HCT116 (cell line): ENCODE data around the gene ZNF554. TPM values are rescaled to one million over a fixed set of nuclear protein-coding genes. Genes with fewer than 3 reads are reported as not detected.

Experiments used
- ATAC-seq: fragments of 200-7000 bp; cut with Tn5 transposase; 2 replicates; pipeline ENCODE4 v1.9.1; 2020; ENCODE audit warnings: mild to moderate bottlenecking, moderate library complexity
- BruUV-seq: library from RNA; stranded (reverse); fragments of 400-500 nt; replicated peaks from 2 replicates; lab custom pipeline; 2021; lab: Mats Ljungman, UMichigan
- CTCF ChIA-PET: fragments of 300-600 bp; sonication (Branson Sonifier 250); formaldehyde crosslinking; loops from one replicate; lab custom pipeline; 2021; ENCODE audit warnings: antibody characterized with exemption; lab: Charles Lee
- POLR2A ChIA-PET: fragments of 300-600, 350-600 bp; sonication (Branson Sonifier 250); formaldehyde crosslinking; loops from one replicate; lab custom pipeline; 2021; ENCODE audit warnings: antibody characterized with exemption; lab: Charles Lee
- RAD21 ChIA-PET, 2 experiments: fragments of 300-600 bp; sonication (Branson Sonifier 250); formaldehyde crosslinking; loops; one replicate each; lab custom pipeline; 2023; ENCODE audit warnings: low total read pairs in 2 of 2; ENCODE audit not compliant: uncharacterized antibody in 2 of 2, unreplicated experiment in 2 of 2, low non-redundant PET in 1 of 2; lab: Charles Lee
- DNase-seq: peaks from one replicate; pipeline ENCODE4 v3.0.0-alpha.2; 2010; ENCODE audit warnings: low read depth, low spot score
- H2AFZ ChIP-seq: fragments of 200-600 bp; shearing (Covaris generic), sonication (generic); 2 replicates; pipeline ENCODE4 v1.6.1; 2017; ENCODE audit warnings: low read depth, mixed run types, mixed read lengths, antibody characterized with exemption, low read length; ENCODE audit not compliant: poor library complexity, severe bottlenecking
- H3K27ac ChIP-seq: 2 replicates; pipeline ENCODE4 v1.5.1; 2012; ENCODE audit warnings: low read depth, low read length
- H3K27me3 ChIP-seq: fragments of 200-600 bp; sonication (generic); 2 replicates; pipeline ENCODE4 v1.6.1; 2016; ENCODE audit warnings: mixed run types, low read length, mixed read lengths; ENCODE audit not compliant: insufficient read depth
- H3K36me3 ChIP-seq, 2 experiments: fragments of 200-500 bp in 1 of 2; fragments of 200-600 bp in 1 of 2; sonication (Bioruptor generic) in 1 of 2; sonication (generic) in 1 of 2; 2 replicates each; pipeline versions ENCODE4 v1.5.1 to v1.6.1; 2014 to 2016; ENCODE audit warnings: low read length in 2 of 2, inconsistent platforms in 1 of 2, mixed read lengths in 1 of 2, mixed run types in 1 of 2; ENCODE audit not compliant: insufficient read depth in 2 of 2, control insufficient read depth in 1 of 2
- H3K4me1 ChIP-seq, 2 experiments: fragments of 200-600 bp in 1 of 2; sonication (generic) in 1 of 2; 2 replicates each; pipeline versions ENCODE4 v1.5.1 to v1.6.1; 2012 to 2017; ENCODE audit warnings: low read length in 2 of 2, inconsistent platforms in 1 of 2, mild to moderate bottlenecking in 1 of 2, mixed read lengths in 1 of 2, mixed run types in 1 of 2, moderate library complexity in 1 of 2; ENCODE audit not compliant: insufficient read depth in 2 of 2, control insufficient read depth in 1 of 2
- H3K4me2 ChIP-seq: fragments of 200-600 bp; sonication (generic); 2 replicates; pipeline ENCODE4 v1.6.1; 2017; ENCODE audit warnings: mixed run types, low read length, mixed read lengths
- H3K4me3 ChIP-seq, 2 experiments: fragments of 200-600 bp in 1 of 2; sonication (generic) in 1 of 2; replicated peaks in 1 of 2; 2 replicates each; pipeline ENCODE4 v1.5.1; 2011 to 2016; ENCODE audit warnings: low read length in 2 of 2, control low read depth in 1 of 2, low read depth in 1 of 2, mild to moderate bottlenecking in 1 of 2, mixed read lengths in 1 of 2, mixed run types in 1 of 2
- H3K79me2 ChIP-seq: fragments of 200-600 bp; sonication (generic); 2 replicates; pipeline ENCODE4 v1.6.1; 2017; ENCODE audit warnings: mild to moderate bottlenecking, mixed run types, low read length, moderate library complexity, mixed read lengths; ENCODE audit not compliant: insufficient read depth
- H3K9ac ChIP-seq: fragments of 200-600 bp; sonication (generic); 2 replicates; pipeline ENCODE4 v1.6.1; 2016; ENCODE audit warnings: low read length, mixed read lengths
- H3K9me2 ChIP-seq: fragments of 200-600 bp; sonication (generic), shearing (Covaris generic); 2 replicates; pipeline ENCODE4 v1.6.1; 2017; ENCODE audit warnings: mixed run types, mild to moderate bottlenecking, moderate library complexity; ENCODE audit not compliant: insufficient read depth
- H3K9me3 ChIP-seq, 2 experiments: fragments of 200-500 bp in 1 of 2; fragments of 200-600 bp in 1 of 2; sonication (Bioruptor generic) in 1 of 2; sonication (generic) in 1 of 2; 2 replicates each; pipeline ENCODE4 v1.6.1; 2014 to 2017; ENCODE audit warnings: low read length in 2 of 2, mixed read lengths in 2 of 2, inconsistent platforms in 1 of 2, low read depth in 1 of 2, mild to moderate bottlenecking in 1 of 2, mixed run types in 1 of 2, moderate library complexity in 1 of 2; ENCODE audit not compliant: control insufficient read depth in 1 of 2, insufficient read depth in 1 of 2
- H4K20me1 ChIP-seq: fragments of 200-600 bp; sonication (generic), shearing (Covaris generic); 2 replicates; pipeline ENCODE4 v1.6.1; 2017; ENCODE audit warnings: mixed run types, mild to moderate bottlenecking, moderate library complexity; ENCODE audit not compliant: insufficient read depth
- ATF3 ChIP-seq: IDR thresholded peaks from 2 replicates; pipeline ENCODE4 v1.6.1; 2012
- CBX3 ChIP-seq: IDR thresholded peaks from 2 replicates; pipeline ENCODE4 v1.6.1; 2012; ENCODE audit warnings: low read depth
- EGR1 ChIP-seq: IDR thresholded peaks from 2 replicates; pipeline ENCODE4 v1.6.1; 2012; ENCODE audit warnings: low read depth
- ELF1 ChIP-seq: IDR thresholded peaks from 2 replicates; pipeline ENCODE4 v1.6.1; 2012; ENCODE audit warnings: low read depth, borderline replicate concordance
- EZH2 ChIP-seq: fragments of 200-600 bp; sonication (generic); IDR thresholded peaks from 2 replicates; pipeline ENCODE4 v1.6.1; 2017; ENCODE audit warnings: antibody characterized with exemption, mixed run types
- EZH2phosphoT487 ChIP-seq: fragments of 200-600 bp; IDR thresholded peaks from 2 replicates; pipeline ENCODE4 v1.6.1; 2018; ENCODE audit warnings: antibody characterized with exemption, borderline replicate concordance
- JUND ChIP-seq: IDR thresholded peaks from 2 replicates; pipeline ENCODE4 v1.6.1; 2012
- POLR2AphosphoS5 ChIP-seq: IDR thresholded peaks from 2 replicates; pipeline ENCODE4 v1.6.1; 2011; ENCODE audit warnings: mild to moderate bottlenecking, low read depth, low read length, moderate library complexity
- RAD21 ChIP-seq: IDR thresholded peaks from 2 replicates; pipeline ENCODE4 v1.6.1; 2012; ENCODE audit warnings: low read depth, mild to moderate bottlenecking
- SIN3A ChIP-seq: IDR thresholded peaks from 2 replicates; pipeline ENCODE4 v1.6.1; 2012; ENCODE audit warnings: low read depth
- SP1 ChIP-seq: IDR thresholded peaks from 2 replicates; pipeline ENCODE4 v1.6.1; 2012; ENCODE audit warnings: low read depth
- SRF ChIP-seq: IDR thresholded peaks from 2 replicates; pipeline ENCODE4 v1.6.1; 2012; ENCODE audit warnings: low read depth
- TCF7L2 ChIP-seq: IDR thresholded peaks from 2 replicates; pipeline ENCODE4 v1.7.0; 2011; ENCODE audit warnings: borderline replicate concordance, inconsistent platforms; ENCODE audit not compliant: insufficient read depth, insufficient read length; ENCODE audit errors: extremely low read depth
- YY1 ChIP-seq: IDR thresholded peaks from 2 replicates; pipeline ENCODE4 v1.6.1; 2011; ENCODE audit warnings: low read length, low read depth, moderate library complexity, mild to moderate bottlenecking; ENCODE audit not compliant: insufficient replicate concordance; ENCODE audit errors: extremely low read depth
- ZFX ChIP-seq: fragments of 450-650 bp; IDR thresholded peaks from 2 replicates; pipeline ENCODE4 v1.6.1; 2017
- ZNF274 ChIP-seq: fragments of 200-500 bp; sonication (Bioruptor generic); IDR thresholded peaks from 2 replicates; pipeline ENCODE4 v1.6.1; 2014; ENCODE audit warnings: mild to moderate bottlenecking, low read depth, low read length, inconsistent platforms
- intact Hi-C: fragments of 100-400 bp; cut with micrococcal nuclease; formaldehyde crosslinking; loops from 2 replicates; pipeline ENCODE4 v1.10.0; 2022
- total RNA-seq: library from RNA; stranded (reverse); gene quantifications from one replicate; pipeline ENCODE4 v1.2.1, GENCODE V29; 2021; ENCODE audit not compliant: unreplicated experiment
- TF ChIP-seq, protein P1 (sequence below): IDR thresholded peaks from 2 replicates; pipeline ENCODE4 v1.6.1; 2012
- TF ChIP-seq, protein P2 (sequence below): IDR thresholded peaks from 2 replicates; pipeline ENCODE4 v1.6.1; 2012; ENCODE audit warnings: low read depth

Gene ZNF554
- total RNA-seq, 1 experiment from 2014 or later, result 4.0 TPM

DNA sequence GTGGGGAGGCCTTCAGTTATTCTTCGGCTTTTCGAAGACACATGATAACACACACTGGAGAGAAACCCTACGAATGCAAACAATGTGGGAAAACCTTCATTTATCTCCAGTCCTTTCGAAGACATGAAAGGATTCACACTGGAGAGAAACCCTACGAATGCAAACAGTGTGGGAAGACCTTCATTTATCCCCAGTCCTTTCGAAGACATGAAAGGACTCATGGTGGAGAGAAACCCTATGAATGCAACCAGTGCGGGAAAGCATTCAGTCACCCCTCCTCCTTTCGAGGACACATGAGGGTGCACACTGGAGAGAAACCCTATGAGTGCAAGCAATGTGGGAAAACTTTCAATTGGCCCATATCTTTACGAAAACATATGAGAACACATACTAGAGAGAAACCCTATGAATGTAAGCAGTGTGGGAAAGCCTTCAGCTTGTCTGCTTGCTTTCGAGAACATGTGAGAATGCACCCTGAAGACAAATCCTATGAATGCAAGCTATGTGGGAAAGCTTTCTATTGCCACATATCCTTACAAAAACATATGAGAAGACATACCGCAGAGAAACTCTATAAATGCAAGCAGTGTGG, 33.4 kb downstream of the ZNF554 start:
- Histone ChIP-seq H3K4me3 (no peak overlapping the region), H3K9ac (no peak overlapping the region), H3K4me1 (no peaks in the 10 kb centered on the region), H3K4me2 (no peak overlapping the region), H3K27ac (no peak overlapping the region), H3K9me2 (no peaks in the 10 kb centered on the region), H3K79me2 (no peaks in the 10 kb centered on the region), H3K27me3 (no peaks in the 10 kb centered on the region), H3K36me3 (peaks cover 7 to 24% of the 10 kb centered on the region in 2 experiments), H3K9me3 (peaks cover 24 to 35% of the 10 kb centered on the region in 2 experiments; a peak in 3 of 4 replicates), H4K20me1 (no peaks in the 10 kb centered on the region), H2AFZ (no peak overlapping the region)
- ChIA-PET CTCF (no interaction called here), POLR2A (no interaction called here), RAD21 (no interaction called here)
- ATAC-seq (no peak), DNase-seq (no peak)
- intact Hi-C loops, result no loop called here
- TF ChIP-seq CBX3 (peak; percentile 11; the same call in 1 of the 2 replicates), JUND (no peak)
- BruUV-seq, result no TSS peak

DNA sequence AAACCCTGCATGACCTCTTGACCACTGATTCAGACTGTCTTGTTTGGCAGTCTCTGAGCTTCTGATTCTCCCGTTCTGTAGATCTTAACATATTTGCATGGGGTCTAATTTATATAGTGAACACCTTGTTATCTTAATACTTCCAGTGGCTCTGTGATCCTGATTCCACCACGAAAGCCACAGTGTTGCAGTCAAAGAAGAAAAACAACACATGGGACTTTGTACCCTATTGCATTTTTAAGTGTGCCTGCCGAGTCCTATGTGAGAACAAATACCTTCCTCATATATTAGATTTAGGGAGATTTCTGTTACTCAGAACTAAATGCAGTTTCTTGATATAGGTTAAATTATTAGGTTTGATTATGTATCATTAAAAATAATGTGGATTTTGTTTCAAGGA, 35.2 kb downstream of the ZNF554 start:
- Histone ChIP-seq H2AFZ (no peak overlapping the region), H3K9ac (no peak overlapping the region), H3K9me2 (no peaks in the 10 kb centered on the region), H3K79me2 (no peaks in the 10 kb centered on the region), H3K4me3 (no peak overlapping the region), H3K27me3 (no peaks in the 10 kb centered on the region), H4K20me1 (no peaks in the 10 kb centered on the region), H3K4me2 (no peak overlapping the region), H3K9me3 (peaks cover 24 to 31% of the 10 kb centered on the region in 2 experiments; a peak in 3 of 4 replicates), H3K4me1 (no peaks in the 10 kb centered on the region), H3K27ac (no peak overlapping the region), H3K36me3 (peaks cover 7 to 24% of the 10 kb centered on the region in 2 experiments)
- ATAC-seq (no peak), DNase-seq (no peak)
- POLR2A ChIA-PET, result no interaction called here
- intact Hi-C loops, result no loop called here
- CTCF ChIA-PET, result no interaction called here
- no TSS peak for BruUV-seq
- RAD21 ChIA-PET, result no interaction called here
- TF ChIP-seq JUND, result no peak
- TF ChIP-seq TCF7L2, result no peak
- TF ChIP-seq EGR1, result no peak
- TF ChIP-seq EZH2, result no peak
- TF ChIP-seq RAD21, result no peak
- no peak for TF ChIP-seq SP1
- no peak for TF ChIP-seq POLR2AphosphoS5
- no peak for TF ChIP-seq YY1
- TF ChIP-seq SRF, result no peak
- TF ChIP-seq, protein P1, sequence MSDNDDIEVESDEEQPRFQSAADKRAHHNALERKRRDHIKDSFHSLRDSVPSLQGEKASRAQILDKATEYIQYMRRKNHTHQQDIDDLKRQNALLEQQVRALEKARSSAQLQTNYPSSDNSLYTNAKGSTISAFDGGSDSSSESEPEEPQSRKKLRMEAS, result no peak
- no peak for TF ChIP-seq ELF1
- no peak for TF ChIP-seq SIN3A
- TF ChIP-seq CBX3, result no peak
- TF ChIP-seq ZFX, result no peak
- no peak for TF ChIP-seq ATF3
- TF ChIP-seq ZNF274, result no peak
- TF ChIP-seq, protein P2, sequence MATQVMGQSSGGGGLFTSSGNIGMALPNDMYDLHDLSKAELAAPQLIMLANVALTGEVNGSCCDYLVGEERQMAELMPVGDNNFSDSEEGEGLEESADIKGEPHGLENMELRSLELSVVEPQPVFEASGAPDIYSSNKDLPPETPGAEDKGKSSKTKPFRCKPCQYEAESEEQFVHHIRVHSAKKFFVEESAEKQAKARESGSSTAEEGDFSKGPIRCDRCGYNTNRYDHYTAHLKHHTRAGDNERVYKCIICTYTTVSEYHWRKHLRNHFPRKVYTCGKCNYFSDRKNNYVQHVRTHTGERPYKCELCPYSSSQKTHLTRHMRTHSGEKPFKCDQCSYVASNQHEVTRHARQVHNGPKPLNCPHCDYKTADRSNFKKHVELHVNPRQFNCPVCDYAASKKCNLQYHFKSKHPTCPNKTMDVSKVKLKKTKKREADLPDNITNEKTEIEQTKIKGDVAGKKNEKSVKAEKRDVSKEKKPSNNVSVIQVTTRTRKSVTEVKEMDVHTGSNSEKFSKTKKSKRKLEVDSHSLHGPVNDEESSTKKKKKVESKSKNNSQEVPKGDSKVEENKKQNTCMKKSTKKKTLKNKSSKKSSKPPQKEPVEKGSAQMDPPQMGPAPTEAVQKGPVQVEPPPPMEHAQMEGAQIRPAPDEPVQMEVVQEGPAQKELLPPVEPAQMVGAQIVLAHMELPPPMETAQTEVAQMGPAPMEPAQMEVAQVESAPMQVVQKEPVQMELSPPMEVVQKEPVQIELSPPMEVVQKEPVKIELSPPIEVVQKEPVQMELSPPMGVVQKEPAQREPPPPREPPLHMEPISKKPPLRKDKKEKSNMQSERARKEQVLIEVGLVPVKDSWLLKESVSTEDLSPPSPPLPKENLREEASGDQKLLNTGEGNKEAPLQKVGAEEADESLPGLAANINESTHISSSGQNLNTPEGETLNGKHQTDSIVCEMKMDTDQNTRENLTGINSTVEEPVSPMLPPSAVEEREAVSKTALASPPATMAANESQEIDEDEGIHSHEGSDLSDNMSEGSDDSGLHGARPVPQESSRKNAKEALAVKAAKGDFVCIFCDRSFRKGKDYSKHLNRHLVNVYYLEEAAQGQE, result no peak
- TF ChIP-seq EZH2phosphoT487, result no peak
